DND-41 (cell line): ENCODE measurements around the gene C5.

Experiments
- CTCF ChIP-seq: IDR thresholded peaks from 2 replicates; pipeline ENCODE4 v1.5.1; 2012; ENCODE audit warnings: borderline replicate concordance, low read length, moderate library complexity, mild to moderate bottlenecking; ENCODE audit not compliant: poor library complexity, severe bottlenecking; ENCODE audit errors: extremely low read depth
- EZH2 ChIP-seq: IDR thresholded peaks from 3 replicates; pipeline ENCODE4 v1.6.1; 2012; ENCODE audit warnings: borderline replicate concordance, low read depth, mild to moderate bottlenecking, moderate library complexity, low read length, inconsistent platforms; ENCODE audit not compliant: severe bottlenecking

DNA sequence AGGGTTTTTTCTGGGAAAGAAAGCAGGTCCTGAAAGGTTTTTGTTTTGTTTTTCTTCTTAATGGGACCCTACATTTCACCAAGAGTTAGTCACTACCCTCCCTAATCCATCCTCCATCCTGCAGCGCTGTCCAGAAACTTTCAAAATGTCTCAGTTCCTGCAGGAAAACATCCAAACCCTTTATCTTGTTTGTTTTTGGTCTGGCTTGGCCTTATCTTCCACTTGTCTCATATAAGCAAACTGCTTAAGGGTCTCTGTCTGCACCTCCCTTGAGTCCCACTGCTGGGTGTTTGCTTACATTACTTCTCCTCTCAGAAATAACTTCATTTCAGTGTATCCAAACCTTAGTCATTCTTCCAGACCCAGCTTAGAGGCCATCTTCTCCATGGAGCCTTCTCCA lies 112.5 kb downstream of the C5 start:
- TF ChIP-seq EZH2: no peak
- TF ChIP-seq CTCF: no peak
